AG04449 (cell line): ENCODE measurements around the gene FOXA1.

ENCODE experiments used
- CTCF ChIA-PET: fragments of 350-600 bp; formaldehyde crosslinking; extraction: SDS; loops from one replicate; lab custom pipeline; 2021; ENCODE audit warnings: antibody characterized with exemption; lab: Yijun Ruan, JAX
- POLR2A ChIA-PET: fragments of 400-600, 350-600 bp; formaldehyde crosslinking; extraction: SDS; loops from one replicate; lab custom pipeline; 2020; ENCODE audit warnings: antibody characterized with exemption, inconsistent platforms; lab: Yijun Ruan, JAX
- DNase-seq: peaks from one replicate; pipeline ENCODE4 v3.0.0-alpha.2; 2010; ENCODE audit warnings: low read depth, low spot score
- H3K4me3 ChIP-seq: 2 replicates; pipeline ENCODE4 v1.5.1; 2011; ENCODE audit warnings: low read depth, mild to moderate bottlenecking, control low read depth, low read length
- CTCF ChIP-seq: IDR thresholded peaks from one replicate; pipeline ENCODE4 v1.5.1; 2011; ENCODE audit warnings: mild to moderate bottlenecking, moderate library complexity, low read length, control low read depth, inconsistent platforms; ENCODE audit not compliant: insufficient read depth; ENCODE audit errors: missing control alignments

Gene FOXA1

GRCh38 chr14:37595809-37596621, 966 bp upstream of the FOXA1 start:
- no peak for DNase-seq
- ChIA-PET CTCF (interaction anchor here (0.6 to 2.0 kb wide), 5 partner anchors 9 to 352 kb away, joined by 3 to 14 read pairs (median 3); no protein-coding TSS in a partner anchor), POLR2A (no interaction called here)
- H3K4me3 ChIP-seq = peak overlapping the region; percentile 25
- TF ChIP-seq CTCF = no peak

- peak; percentile 67 for TF ChIP-seq CTCF
- DNase-seq = peak; percentile 9
- ChIA-PET POLR2A (no interaction called here), CTCF (interaction anchor here (0.6 to 2.5 kb wide), 24 partner anchors 10 to 393 kb away, joined by 3 to 28 read pairs (median 4); no protein-coding TSS in a partner anchor)
- peak overlapping the region; percentile 63 for H3K4me3 ChIP-seq
These were observed 645 bp downstream of the FOXA1 start for GRCh38 chr14:37594238-37594970.

- CTCF ChIA-PET = interaction anchor here (0.6 to 2.5 kb wide), 27 partner anchors 8 to 392 kb away, joined by 3 to 28 read pairs (median 4); no protein-coding TSS in a partner anchor
- TF ChIP-seq CTCF = no peak
- no peak for DNase-seq
- POLR2A ChIA-PET = no interaction called here
- no peak overlapping the region for H3K4me3 ChIP-seq
These were observed 1.4 kb downstream of the FOXA1 start for GRCh38 chr14:37593511-37594237.

GRCh38 chr14:37592482-37593408, 2.3 kb downstream of the FOXA1 start:
- TF ChIP-seq CTCF = no peak
- ChIA-PET CTCF (interaction anchor here (0.6 to 2.5 kb wide), 26 partner anchors 8 to 391 kb away, joined by 3 to 28 read pairs (median 4); no protein-coding TSS in a partner anchor), POLR2A (no interaction called here)
- no peak overlapping the region for H3K4me3 ChIP-seq
- DNase-seq = no peak

- ChIA-PET POLR2A (no interaction called here), CTCF (interaction anchor here (0.6 to 1.9 kb wide), 2 partner anchors 346 to 358 kb away, joined by 3 to 9 read pairs; no protein-coding TSS in a partner anchor)
- H3K4me3 ChIP-seq = no peak overlapping the region
- TF ChIP-seq CTCF = no peak
- DNase-seq = no peak
These were observed 3.0 kb downstream of the FOXA1 start for GRCh38 chr14:37591941-37592481.
